ENCODE measurements around the gene ADGRE3. TPM values are rescaled to one million over a fixed set of nuclear protein-coding genes. Genes with fewer than 3 reads are reported as not detected.

The ADGRE3 gene
- total RNA-seq, 3 donors from 2014 or later = 0.44 TPM; not detected in 2

DNA sequence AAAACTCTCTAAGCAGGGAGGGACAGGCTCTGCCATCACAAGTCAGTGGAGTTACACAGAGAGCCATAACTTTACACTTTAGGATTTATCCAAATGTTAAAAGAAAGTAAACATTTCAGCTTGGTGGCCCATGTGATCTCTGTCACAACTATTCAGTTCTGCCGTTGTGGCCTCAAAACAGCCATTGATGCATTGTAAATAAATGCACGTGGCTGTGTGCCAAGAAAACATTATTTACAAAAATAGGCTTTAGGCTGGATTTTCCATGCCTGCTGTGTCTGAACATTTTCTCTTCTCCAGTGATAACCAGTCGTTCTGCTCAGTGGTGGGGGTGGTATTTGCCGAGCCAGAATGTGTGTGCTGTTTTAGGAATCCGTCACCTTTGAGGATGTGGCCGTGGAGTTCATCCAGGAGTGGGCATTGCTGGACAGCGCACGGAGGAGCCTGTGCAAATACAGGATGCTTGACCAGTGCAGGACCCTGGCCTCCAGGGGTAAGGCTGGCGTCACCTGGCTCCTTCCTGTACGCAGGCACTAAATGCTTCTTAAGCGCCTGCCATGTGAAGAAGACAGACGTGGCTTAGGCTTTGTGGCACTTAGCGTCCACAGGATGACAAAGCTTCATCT, 20.1 kb upstream of the ADGRE3 start:
- Histone ChIP-seq H3K36me3 (no peaks in the 10 kb centered on the region), H3K4me3 (no peak overlapping the region), H3K4me1 (no peaks in the 10 kb centered on the region), H3K27ac (no peak overlapping the region), H3K27me3 (no peaks in the 10 kb centered on the region), H3K9me3 (no peaks in the 10 kb centered on the region)
- intact Hi-C loops (cut with DNase I; ENCODE audit: low total_unique reads) = no loop called here
- TF ChIP-seq CTCF (IDR thresholded peaks at IDR 0.05) (no peak), POLR2A (IDR thresholded peaks at IDR 0.05) (no peak), POLR2AphosphoS5 (IDR thresholded peaks at IDR 0.05) (no peak)
- no peak for DNase-seq (ENCODE audit: low spot score in 2 of 2)

GRCh38 chr19:14689598-14690503, 15.2 kb upstream of the ADGRE3 start, which contains the start of gene ZNF333:
Gene ZNF333 (plus strand): TSS chr19:14690048. CDS start chr19:14693492, 3,444 bp downstream.
- Histone ChIP-seq H3K27me3 (no peaks in the 10 kb centered on the region), H3K4me3 (peak within 1 kb of the TSS; percentile 77 to 93 (median 82)), H3K4me1 (no peaks in the 10 kb centered on the region), H3K9me3 (no peaks in the 10 kb centered on the region), H3K36me3 (no peaks in the 10 kb centered on the region), H3K27ac (peak within 1 kb of the TSS; percentile 93)
- peak; percentile 45 to 74 (median 55) for TF ChIP-seq POLR2AphosphoS5 (IDR thresholded peaks at IDR 0.05)
- no peak for TF ChIP-seq POLR2A (IDR thresholded peaks at IDR 0.05)
- intact Hi-C loops (cut with DNase I; ENCODE audit: low total_unique reads) = loop anchor here (10.0 kb wide), 1 partner anchor 125 kb away; no protein-coding TSS in a partner anchor
- peak; percentile 92 to 94 for DNase-seq (ENCODE audit: low spot score in 2 of 2)

- intact Hi-C loops (cut with DNase I; ENCODE audit: low total_unique reads) = loop anchor here (10.0 kb wide), 1 partner anchor 122 kb away; no protein-coding TSS in a partner anchor
- H3K4me1 ChIP-seq = no peaks in the 10 kb centered on the region
- DNase-seq (ENCODE audit: low spot score in 2 of 2) = no peak
- H3K27ac ChIP-seq = no peak overlapping the region
- TF ChIP-seq POLR2AphosphoS5 (IDR thresholded peaks at IDR 0.05) (no peak), POLR2A (IDR thresholded peaks at IDR 0.05) (no peak), CTCF (IDR thresholded peaks at IDR 0.05) (no peak)
- no peaks in the 10 kb centered on the region for H3K27me3 ChIP-seq
- no peaks in the 10 kb centered on the region for H3K9me3 ChIP-seq
- H3K4me3 ChIP-seq = no peak overlapping the region
- H3K36me3 ChIP-seq = no peaks in the 10 kb centered on the region
Measured at GRCh38 chr19:14686411-14686810, 11.8 kb upstream of the ADGRE3 start.

- no peaks in the 10 kb centered on the region for H3K36me3 ChIP-seq
- H3K27me3 ChIP-seq = no peaks in the 10 kb centered on the region
- no peak overlapping the region for H3K27ac ChIP-seq
- no peaks in the 10 kb centered on the region for H3K4me1 ChIP-seq
- H3K4me3 ChIP-seq = no peak overlapping the region
- no peak for TF ChIP-seq POLR2A (IDR thresholded peaks at IDR 0.05)
- no peak for TF ChIP-seq CTCF (IDR thresholded peaks at IDR 0.05)
- no peak for TF ChIP-seq POLR2AphosphoS5 (IDR thresholded peaks at IDR 0.05)
- no peak for DNase-seq (ENCODE audit: low spot score in 2 of 2)
- intact Hi-C loops (cut with DNase I; ENCODE audit: low total_unique reads) = loop anchor here (10.0 kb wide), 1 partner anchor 119 kb away; no protein-coding TSS in a partner anchor
- H3K9me3 ChIP-seq = no peaks in the 10 kb centered on the region
Measured at GRCh38 chr19:14683439-14683838, 8.8 kb upstream of the ADGRE3 start.

- Histone ChIP-seq H3K9me3 (no peaks in the 10 kb centered on the region), H3K4me3 (no peak overlapping the region), H3K36me3 (no peaks in the 10 kb centered on the region), H3K27ac (no peak overlapping the region), H3K27me3 (no peaks in the 10 kb centered on the region), H3K4me1 (no peaks in the 10 kb centered on the region)
- TF ChIP-seq POLR2A (IDR thresholded peaks at IDR 0.05) (no peak), POLR2AphosphoS5 (IDR thresholded peaks at IDR 0.05) (no peak), CTCF (IDR thresholded peaks at IDR 0.05) (no peak)
- intact Hi-C loops (cut with DNase I; ENCODE audit: low total_unique reads) = loop anchor here (10.0 kb wide), 1 partner anchor 117 kb away; no protein-coding TSS in a partner anchor
- DNase-seq (ENCODE audit: low spot score in 2 of 2) = no peak
Measured at GRCh38 chr19:14682084-14682483, 7.4 kb upstream of the ADGRE3 start.
